Measurements from ENCODE around the gene EXOC3L4. TPM values are rescaled to one million over a fixed set of nuclear protein-coding genes. Genes with fewer than 3 reads are reported as not detected.
A peak's percentile ranks its signal among the peaks of the same experiment; 100 is the strongest.
"Not testable (repeated sequence)": the region's sequence is repeated elsewhere in the genome, so short reads cannot be mapped to it uniquely, and the experiment has no call there.

EXOC3L4 gene
- total RNA-seq, 2 experiments from 2014 or later = not detected

GRCh38 chr14:103119527-103119926, 25.0 kb downstream of the EXOC3L4 start:
- CTCF ChIA-PET = interaction anchor here (0.9 to 1.4 kb wide), 2 partner anchors 20 to 40 kb away, joined by 3 to 4 read pairs; no protein-coding TSS in a partner anchor
- H3K36me3 Mint-ChIP-seq (ENCODE audit: low read depth); intact Hi-C loops (cut with DNase I, micrococcal nuclease); H3K4me3 Mint-ChIP-seq; POLR2A ChIA-PET; H3K4me1 Mint-ChIP-seq; H3K9me3 Mint-ChIP-seq (ENCODE audit: low read depth); H3K27ac Mint-ChIP-seq; DNase-seq; ATAC-seq: not testable (repeated sequence)
- peaks cover 23% of the 10 kb centered on the region for H3K27me3 Mint-ChIP-seq

- H3K27me3 Mint-ChIP-seq = peaks cover 23% of the 10 kb centered on the region
- ATAC-seq (no peak), DNase-seq (no peak)
- H3K4me3 Mint-ChIP-seq = no peak overlapping the region
- H3K4me1 Mint-ChIP-seq = no peaks in the 10 kb centered on the region
- H3K27ac Mint-ChIP-seq = no peak overlapping the region
- ChIA-PET CTCF (interaction anchor here (0.5 to 1.1 kb wide), 2 partner anchors 15 to 16 kb away, joined by 3 to 4 read pairs; no protein-coding TSS in a partner anchor), POLR2A (no interaction called here)
- intact Hi-C loops (cut with DNase I, micrococcal nuclease) = no loop called here
- no peaks in the 10 kb centered on the region for H3K9me3 Mint-ChIP-seq (ENCODE audit: low read depth)
- H3K36me3 Mint-ChIP-seq (ENCODE audit: low read depth) = no peaks in the 10 kb centered on the region
Measured at GRCh38 chr14:103121121-103121845, 26.8 kb downstream of the EXOC3L4 start.

GRCh38 chr14:103121846-103122584, 27.5 kb downstream of the EXOC3L4 start:
- no peak for ATAC-seq
- intact Hi-C loops (cut with DNase I, micrococcal nuclease) = no loop called here
- POLR2A ChIA-PET = no interaction called here
- H3K27ac Mint-ChIP-seq = no peak overlapping the region
- H3K27me3 Mint-ChIP-seq = peaks cover 23% of the 10 kb centered on the region
- no peak for DNase-seq
- H3K36me3 Mint-ChIP-seq (ENCODE audit: low read depth) = no peaks in the 10 kb centered on the region
- H3K9me3 Mint-ChIP-seq (ENCODE audit: low read depth) = no peaks in the 10 kb centered on the region
- H3K4me1 Mint-ChIP-seq = no peaks in the 10 kb centered on the region
- H3K4me3 Mint-ChIP-seq = no peak overlapping the region
- CTCF ChIA-PET = no interaction called here

GRCh38 chr14:103122585-103122946, 28.0 kb downstream of the EXOC3L4 start:
- no peak overlapping the region for H3K27ac Mint-ChIP-seq
- ATAC-seq (no peak), DNase-seq (no peak)
- peaks cover 23% of the 10 kb centered on the region for H3K27me3 Mint-ChIP-seq
- H3K4me3 Mint-ChIP-seq = no peak overlapping the region
- no peaks in the 10 kb centered on the region for H3K4me1 Mint-ChIP-seq
- H3K36me3 Mint-ChIP-seq (ENCODE audit: low read depth) = no peaks in the 10 kb centered on the region
- CTCF ChIA-PET = no interaction called here
- intact Hi-C loops (cut with DNase I, micrococcal nuclease) = no loop called here
- POLR2A ChIA-PET = no interaction called here
- H3K9me3 Mint-ChIP-seq (ENCODE audit: low read depth) = no peaks in the 10 kb centered on the region

- H3K27me3 Mint-ChIP-seq = peaks cover 23% of the 10 kb centered on the region
- ATAC-seq (peak; percentile 26), DNase-seq (no peak)
- ChIA-PET CTCF (no interaction called here), POLR2A (no interaction called here)
- no peak within 1 kb of the TSS for H3K4me3 Mint-ChIP-seq
- H3K4me1 Mint-ChIP-seq = no peaks in the 10 kb centered on the region
- H3K27ac Mint-ChIP-seq = no peak within 1 kb of the TSS
- no peaks in the 10 kb centered on the region for H3K9me3 Mint-ChIP-seq (ENCODE audit: low read depth)
- no peaks in the 10 kb centered on the region for H3K36me3 Mint-ChIP-seq (ENCODE audit: low read depth)
- intact Hi-C loops (cut with DNase I, micrococcal nuclease) = no loop called here
Measured at GRCh38 chr14:103122947-103123633, 28.6 kb downstream of the EXOC3L4 start, which contains the start of gene TNFAIP2. Gene TNFAIP2 (plus strand): TSS chr14:103123461. CDS start chr14:103126458, 2,997 bp downstream.

GRCh38 chr14:103123634-103124500, 29.3 kb downstream of the EXOC3L4 start:
- intact Hi-C loops (cut with DNase I, micrococcal nuclease) = no loop called here
- CTCF ChIA-PET = no interaction called here

GRCh38 chr14:103124501-103125001, 30.0 kb downstream of the EXOC3L4 start:
- Mint-ChIP-seq H3K36me3 (ENCODE audit: low read depth) (no peaks in the 10 kb centered on the region), H3K9me3 (ENCODE audit: low read depth) (no peaks in the 10 kb centered on the region), H3K4me1 (no peaks in the 10 kb centered on the region), H3K27me3 (peaks cover 21% of the 10 kb centered on the region), H3K4me3 (no peak overlapping the region), H3K27ac (no peak overlapping the region)
- ChIA-PET POLR2A (no interaction called here), CTCF (no interaction called here)
- intact Hi-C loops (cut with DNase I, micrococcal nuclease) = no loop called here
- ATAC-seq = no peak
- DNase-seq = no peak

More at GRCh38 chr14:103123634-103124500, 29.3 kb downstream of the EXOC3L4 start:
- Mint-ChIP-seq H3K9me3 (ENCODE audit: low read depth) (no peaks in the 10 kb centered on the region), H3K4me3 (no peak overlapping the region), H3K27ac (no peak overlapping the region), H3K27me3 (peaks cover 21% of the 10 kb centered on the region), H3K36me3 (ENCODE audit: low read depth) (no peaks in the 10 kb centered on the region), H3K4me1 (no peaks in the 10 kb centered on the region)
- DNase-seq = no peak
- ATAC-seq = peak; percentile 23
- POLR2A ChIA-PET = no interaction called here

- ChIA-PET POLR2A (no interaction called here), CTCF (interaction anchor here (1.0 kb wide), 1 partner anchor 21 kb away, joined by 3 read pairs; no protein-coding TSS in a partner anchor)
- H3K4me1 Mint-ChIP-seq = no peaks in the 10 kb centered on the region
- H3K36me3 Mint-ChIP-seq (ENCODE audit: low read depth) = no peaks in the 10 kb centered on the region
- DNase-seq (no peak), ATAC-seq (no peak)
- intact Hi-C loops (cut with DNase I, micrococcal nuclease) = no loop called here
- H3K27ac Mint-ChIP-seq = no peak overlapping the region
- H3K27me3 Mint-ChIP-seq = peaks cover 16% of the 10 kb centered on the region
- H3K9me3 Mint-ChIP-seq (ENCODE audit: low read depth) = no peaks in the 10 kb centered on the region
- H3K4me3 Mint-ChIP-seq = no peak overlapping the region
Measured at GRCh38 chr14:103125098-103126070, 30.9 kb downstream of the EXOC3L4 start.

GRCh38 chr14:103126088-103126872, 31.8 kb downstream of the EXOC3L4 start:
- intact Hi-C loops (cut with DNase I, micrococcal nuclease) = no loop called here
- no peak for DNase-seq
- CTCF ChIA-PET = interaction anchor here (1.0 kb wide), 1 partner anchor 21 kb away, joined by 3 read pairs; no protein-coding TSS in a partner anchor

GRCh38 chr14:103126873-103127304, 32.4 kb downstream of the EXOC3L4 start:
- no peak overlapping the region for H3K27ac Mint-ChIP-seq
- intact Hi-C loops (cut with DNase I, micrococcal nuclease) = no loop called here
- H3K4me1 Mint-ChIP-seq = no peaks in the 10 kb centered on the region
- ATAC-seq = no peak
- DNase-seq = no peak
- H3K27me3 Mint-ChIP-seq = peaks cover 12% of the 10 kb centered on the region
- H3K36me3 Mint-ChIP-seq (ENCODE audit: low read depth) = no peaks in the 10 kb centered on the region
- POLR2A ChIA-PET = no interaction called here
- H3K4me3 Mint-ChIP-seq = no peak overlapping the region
- CTCF ChIA-PET = no interaction called here
- no peaks in the 10 kb centered on the region for H3K9me3 Mint-ChIP-seq (ENCODE audit: low read depth)

More at GRCh38 chr14:103126088-103126872, 31.8 kb downstream of the EXOC3L4 start:
- Mint-ChIP-seq H3K4me3 (no peak overlapping the region), H3K4me1 (no peaks in the 10 kb centered on the region), H3K27ac (no peak overlapping the region), H3K9me3 (ENCODE audit: low read depth) (no peaks in the 10 kb centered on the region), H3K27me3 (peaks cover 15% of the 10 kb centered on the region), H3K36me3 (ENCODE audit: low read depth) (no peaks in the 10 kb centered on the region)
- POLR2A ChIA-PET = no interaction called here
- no peak for ATAC-seq

All from activated CD4-positive, alpha-beta T cell treated with anti-CD3 and anti-CD28 coated beads for 36 hours (primary cell).